GM10847 (cell line): ENCODE measurements around the gene LAMTOR3.

Source experiments
- POLR2A ChIP-seq: IDR thresholded peaks from 2 replicates; pipeline ENCODE4 v1.6.1; 2011; ENCODE audit not compliant: insufficient read length; ENCODE audit errors: extremely low read depth

Gene LAMTOR3

DNA sequence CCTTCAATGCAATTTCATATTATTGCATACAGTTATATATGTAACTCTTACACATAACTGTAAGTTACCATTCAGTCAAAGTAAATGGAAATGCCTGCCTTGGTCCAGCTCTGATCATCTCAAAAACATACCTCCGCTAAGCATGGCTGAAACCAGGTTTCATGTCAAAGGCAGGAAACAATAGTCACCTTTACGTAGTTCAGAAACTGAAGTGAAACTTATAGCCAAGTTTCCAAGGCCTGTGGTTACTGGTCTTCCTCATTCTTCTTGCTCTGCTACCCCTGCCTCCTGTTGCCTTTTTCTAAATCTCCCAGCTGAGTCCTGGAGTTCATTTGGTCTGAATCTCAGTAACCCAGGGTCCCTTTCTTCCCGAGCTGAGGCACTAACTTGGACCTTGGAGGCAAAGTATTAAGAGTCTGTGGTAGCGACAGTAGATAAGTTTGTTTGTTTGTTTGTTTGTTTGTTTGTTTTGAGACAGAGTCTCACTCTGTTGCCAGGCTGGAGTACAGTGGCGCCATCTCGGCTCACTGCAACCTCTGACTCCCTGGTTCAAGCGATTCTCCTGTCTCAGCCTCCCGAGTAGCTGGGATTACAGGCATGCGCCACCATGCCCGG lies 46.8 kb downstream of the LAMTOR3 start:
- TF ChIP-seq POLR2A = no peak

DNA sequence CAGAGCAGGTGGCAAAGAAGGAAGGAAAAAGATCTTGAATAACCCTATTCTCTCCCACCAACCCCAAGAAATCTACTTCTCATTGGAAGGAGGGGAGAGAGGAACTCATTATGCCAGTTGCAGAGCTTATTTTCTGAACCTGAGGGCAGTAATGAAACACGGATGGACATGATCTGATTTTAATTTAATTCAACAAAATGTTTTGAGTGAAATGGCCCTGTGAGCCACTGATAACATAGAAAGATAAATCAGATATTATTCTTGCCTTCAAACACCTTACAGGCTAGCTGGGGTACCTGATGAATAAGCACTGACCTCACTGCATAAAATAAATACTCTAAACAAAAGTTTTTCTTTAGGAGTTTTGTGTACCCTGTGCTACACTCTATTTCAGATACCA lies 47.3 kb downstream of the LAMTOR3 start:
- no peak for TF ChIP-seq POLR2A

DNA sequence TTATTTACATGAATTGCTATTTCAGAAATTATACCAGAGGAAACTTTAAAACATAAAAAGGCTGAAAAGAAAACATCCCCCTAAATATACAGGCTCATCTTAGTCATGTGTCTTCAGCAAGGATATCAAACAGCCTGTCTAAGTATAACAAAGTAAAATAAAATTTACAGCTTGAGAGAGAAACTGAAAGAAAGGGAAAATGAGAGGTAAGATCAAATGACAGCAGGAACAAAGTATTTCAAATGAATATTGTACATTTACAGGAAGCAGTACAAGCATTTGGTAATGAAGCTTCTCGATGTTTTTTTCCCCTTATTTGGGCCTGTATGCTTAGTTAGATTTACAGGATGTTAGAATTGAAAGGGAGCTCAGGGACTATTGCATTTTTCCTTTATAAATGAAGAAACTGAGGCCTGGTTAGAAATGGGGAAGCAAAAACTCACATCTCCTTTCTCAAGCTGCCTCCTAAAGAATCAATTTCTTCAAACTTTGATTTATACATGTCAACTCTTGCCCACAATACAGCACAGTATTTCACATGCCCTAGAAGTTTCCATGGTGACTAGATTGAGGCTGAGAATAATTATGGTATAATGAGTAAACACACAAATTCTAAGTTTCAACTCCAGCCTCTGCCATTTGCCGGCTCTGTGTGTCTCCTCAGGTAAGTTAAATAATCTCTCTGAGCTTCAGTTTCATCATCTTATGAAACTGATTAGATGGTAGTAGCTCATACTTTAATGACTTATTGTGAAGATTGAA lies 48.3 kb downstream of the LAMTOR3 start:
- no peak for TF ChIP-seq POLR2A

DNA sequence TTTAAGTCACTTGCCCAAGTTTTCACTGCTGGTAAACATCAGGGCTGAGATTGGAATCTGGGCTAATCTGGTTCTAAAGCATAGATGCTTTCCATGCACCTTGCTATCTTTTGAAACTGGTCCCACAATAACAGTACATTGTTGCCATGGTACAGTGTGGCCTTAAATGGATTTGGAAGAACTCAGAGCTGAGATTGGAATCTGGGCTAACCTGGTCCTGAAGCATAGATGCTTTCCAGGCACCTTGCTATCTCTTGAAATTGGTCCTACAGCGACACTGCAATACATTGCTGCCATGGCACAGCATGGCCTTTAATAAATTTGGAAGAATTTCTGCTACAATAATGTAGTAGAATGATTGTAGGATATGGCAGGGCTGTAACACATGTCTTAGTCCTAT lies 49.0 kb downstream of the LAMTOR3 start:
- TF ChIP-seq POLR2A = no peak

DNA sequence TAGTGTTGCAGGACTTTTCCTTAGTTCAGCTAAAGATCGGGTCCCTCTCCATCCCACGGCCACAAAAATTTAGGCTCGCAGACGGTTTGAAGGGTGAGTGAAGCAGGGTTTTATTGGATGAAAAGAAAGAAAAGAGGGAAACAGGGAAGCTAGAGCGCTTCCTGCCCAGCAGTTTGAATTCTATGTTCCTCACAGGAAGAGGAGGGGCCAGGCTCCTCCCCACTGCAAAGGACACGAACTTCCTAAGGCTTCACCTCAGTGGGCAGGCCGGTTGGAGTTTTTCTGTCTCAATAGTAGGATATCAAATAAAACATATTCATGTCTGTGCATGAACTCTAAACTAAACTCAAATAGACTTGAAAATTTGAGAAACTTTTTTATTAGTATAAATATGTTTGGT lies 50.2 kb downstream of the LAMTOR3 start:
- TF ChIP-seq POLR2A = no peak

DNA sequence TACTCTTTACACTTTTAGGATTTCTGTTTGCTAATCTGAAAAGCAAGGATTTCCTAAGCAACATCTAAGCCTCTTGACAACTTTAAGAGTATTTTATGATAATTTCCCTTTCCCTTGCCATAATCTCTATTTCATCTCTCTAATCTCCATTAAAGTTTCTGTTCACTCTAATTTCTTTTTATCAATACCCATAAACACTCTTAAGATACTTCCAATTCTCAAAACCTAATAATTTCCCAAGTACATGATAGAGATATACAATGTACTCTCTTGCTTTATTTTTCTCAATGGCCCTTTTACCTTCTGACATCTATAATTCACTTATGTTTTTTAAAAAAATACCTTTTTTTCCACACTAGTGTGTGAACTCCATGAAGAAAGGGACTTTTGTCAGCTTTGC lies 50.8 kb downstream of the LAMTOR3 start:
- TF ChIP-seq POLR2A = no peak

DNA sequence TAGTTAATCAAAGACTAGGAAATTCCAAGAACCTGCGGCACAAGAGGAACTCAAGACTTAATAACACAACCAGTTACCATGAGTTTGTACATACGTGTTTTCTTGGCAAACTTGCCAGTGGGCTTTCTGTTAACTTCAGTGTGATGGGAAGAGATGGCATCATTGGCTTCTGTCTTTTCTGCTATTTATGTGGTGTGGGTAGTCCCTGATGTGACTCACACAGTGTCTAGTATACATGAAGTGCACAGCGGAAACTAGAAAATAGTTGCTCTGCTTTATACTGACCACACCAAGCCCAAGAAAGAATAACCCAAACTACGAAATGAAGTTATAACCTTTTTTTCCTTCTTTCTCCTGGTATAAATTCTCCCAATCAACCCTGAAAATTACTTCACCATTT lies 53.1 kb downstream of the LAMTOR3 start:
- TF ChIP-seq POLR2A = no peak

DNA sequence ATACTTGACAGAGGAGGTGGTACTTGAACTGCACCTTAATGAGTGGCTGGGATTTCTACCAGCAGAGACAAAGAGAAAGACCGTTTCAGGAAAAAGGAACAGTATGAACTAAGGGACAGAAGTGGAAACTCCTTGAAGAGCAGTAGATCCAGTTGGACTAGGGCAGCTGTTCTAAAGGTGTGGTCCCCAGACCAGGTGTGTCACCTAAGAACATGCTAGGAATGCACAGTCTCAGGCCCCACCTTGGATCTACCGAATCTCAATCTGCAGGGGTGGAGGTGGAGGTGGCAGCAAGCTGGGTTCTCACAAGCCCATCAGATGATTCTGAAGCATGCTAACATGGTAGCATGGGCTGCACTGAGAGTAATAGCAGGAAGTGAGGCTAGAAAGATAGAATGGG lies 55.3 kb downstream of the LAMTOR3 start:
- TF ChIP-seq POLR2A = no peak

DNA sequence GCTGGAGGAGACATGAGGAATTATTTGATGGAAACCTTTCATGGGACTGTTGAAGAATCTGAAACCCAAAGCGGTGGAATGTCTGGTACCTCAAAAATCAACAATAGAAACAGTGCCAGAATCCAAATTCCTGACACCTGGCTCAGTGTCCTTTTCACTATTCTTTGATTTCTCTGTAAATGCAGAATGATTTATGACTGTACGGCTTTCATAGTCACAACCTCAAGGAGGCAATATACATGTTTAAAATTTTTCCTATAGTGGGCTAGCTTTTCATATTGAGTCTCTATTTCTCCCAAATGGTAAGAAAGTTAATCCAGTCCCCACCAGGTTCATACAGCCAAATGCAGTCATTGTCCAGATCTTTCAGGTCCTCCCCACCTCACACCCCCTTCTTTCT lies 58.3 kb downstream of the LAMTOR3 start:
- no peak for TF ChIP-seq POLR2A

DNA sequence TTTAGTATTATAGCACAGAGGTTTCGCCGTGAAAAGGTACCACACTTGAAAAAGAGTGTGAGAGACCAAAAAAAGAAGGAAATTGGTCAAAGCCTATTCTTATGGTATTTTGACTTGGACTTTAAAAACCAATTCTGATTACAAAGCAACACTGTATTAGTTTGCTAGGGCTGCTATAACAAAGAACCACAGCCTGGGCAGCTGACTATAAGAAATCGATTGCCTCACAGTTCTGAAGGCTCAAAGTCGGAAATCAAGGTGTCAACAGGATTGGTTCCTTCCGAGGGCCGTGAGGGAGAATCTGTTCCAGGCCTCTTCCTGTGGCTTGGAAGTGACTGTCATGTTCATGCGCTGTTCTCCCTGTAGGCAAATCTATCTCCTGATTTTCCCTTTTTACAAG lies 59.7 kb downstream of the LAMTOR3 start:
- no peak for TF ChIP-seq POLR2A

DNA sequence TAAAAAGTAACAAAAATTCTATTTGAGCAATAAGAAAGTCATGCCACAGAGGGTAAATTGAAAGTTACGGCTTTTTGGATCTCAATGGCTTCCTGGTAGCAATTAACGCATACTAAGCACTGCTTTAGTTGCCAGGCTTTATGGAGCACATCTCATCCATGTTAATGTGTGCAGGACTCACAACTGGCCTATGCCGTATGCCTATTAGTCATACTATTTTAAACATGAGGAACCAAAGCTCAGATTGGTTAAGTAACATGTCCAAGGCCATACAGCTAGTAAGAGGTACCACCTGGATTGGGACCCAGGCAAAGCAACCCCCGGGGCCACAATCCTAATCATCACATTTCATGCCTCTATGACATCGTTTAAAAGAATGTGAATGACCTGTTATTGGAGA lies 60.5 kb downstream of the LAMTOR3 start:
- no peak for TF ChIP-seq POLR2A

DNA sequence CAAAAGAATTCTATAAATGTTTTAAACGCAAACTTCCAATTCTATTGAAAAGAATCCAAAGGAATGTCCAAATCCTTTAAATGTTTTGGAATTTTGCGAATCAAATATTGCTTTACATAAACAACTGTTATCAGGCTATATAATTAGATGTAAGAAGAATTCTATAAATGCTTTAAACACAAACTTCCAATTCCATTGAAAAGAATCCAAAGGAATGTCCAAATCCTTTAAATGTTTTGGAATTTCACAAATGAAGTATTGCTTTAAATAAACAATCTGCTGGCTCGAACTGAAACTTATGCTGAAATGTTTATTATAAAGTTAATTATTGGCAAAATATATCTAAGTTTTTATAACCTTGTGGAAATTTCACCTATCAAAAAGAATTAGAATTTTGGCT lies 61.5 kb downstream of the LAMTOR3 start:
- TF ChIP-seq POLR2A = no peak

DNA sequence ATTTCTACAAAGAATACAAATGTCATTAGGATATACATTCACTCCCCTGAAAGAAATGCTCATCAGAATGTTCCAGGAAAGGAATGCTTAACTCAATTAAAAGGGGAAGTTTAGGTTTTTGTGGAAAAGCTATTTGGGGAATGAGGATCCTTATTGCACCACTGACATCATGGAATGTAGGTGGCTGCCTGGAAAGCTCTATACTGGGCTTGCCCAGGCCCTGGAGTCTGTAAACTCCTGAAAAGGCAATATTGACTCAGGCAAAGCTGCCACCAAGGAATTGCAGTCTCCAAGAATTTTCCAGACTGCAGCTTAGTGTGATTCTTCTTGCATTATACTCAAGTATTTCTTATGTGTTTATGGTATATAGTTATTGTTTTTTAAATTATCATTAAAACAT lies 61.9 kb downstream of the LAMTOR3 start:
- no peak for TF ChIP-seq POLR2A

DNA sequence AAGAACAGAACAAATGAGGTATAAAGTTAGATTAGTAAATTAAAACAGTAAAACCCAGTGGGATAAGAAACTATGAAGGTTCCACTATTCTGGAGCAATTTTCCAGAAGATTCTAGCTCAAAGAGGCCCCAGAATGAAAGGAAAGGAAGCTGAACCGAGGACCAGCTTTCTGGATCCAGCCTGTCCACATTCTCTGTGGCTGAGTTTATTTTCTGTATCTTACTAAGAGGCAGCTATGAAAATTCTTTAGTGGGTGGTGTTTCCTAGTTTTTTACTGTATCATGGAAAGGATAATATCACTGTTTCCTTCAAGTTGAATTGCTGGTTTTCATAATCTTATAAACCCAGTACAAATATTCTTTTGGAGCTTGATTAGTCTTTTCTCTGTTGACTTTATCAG lies 65.8 kb downstream of the LAMTOR3 start:
- no peak for TF ChIP-seq POLR2A
